GOT3 (cell line): ENCODE data around the gene OR2A1.
"Not testable (repeated sequence)": the region's sequence is repeated elsewhere in the genome, so short reads cannot be mapped to it uniquely, and the experiment has no call there.

Source experiments
- DNase-seq: peaks from one replicate; lab custom pipeline; 2025; ENCODE audit warnings: mixed read lengths; lab: John Stamatoyannopoulos, UW

OR2A1 gene

DNA sequence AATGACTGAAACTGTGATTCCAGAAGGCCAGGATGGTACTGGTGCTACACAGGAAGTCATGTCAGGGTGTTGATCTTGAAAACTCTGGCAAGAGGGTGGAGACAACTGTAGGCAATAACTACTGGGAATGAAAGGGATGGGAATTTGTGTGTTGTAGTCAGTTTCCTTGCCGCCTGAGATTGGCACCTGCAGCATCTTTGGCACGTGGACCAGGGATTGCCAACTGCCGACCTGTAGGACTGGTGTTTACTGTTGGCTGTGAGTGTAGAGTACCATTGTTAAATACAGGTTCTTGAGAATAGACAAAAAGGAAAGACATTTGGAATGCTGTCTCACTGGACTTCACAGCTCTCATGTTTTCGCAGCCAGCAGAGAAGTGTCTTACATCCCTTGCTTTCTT is 11.1 kb downstream of the OR2A1 start:
- not testable (repeated sequence) for DNase-seq

DNA sequence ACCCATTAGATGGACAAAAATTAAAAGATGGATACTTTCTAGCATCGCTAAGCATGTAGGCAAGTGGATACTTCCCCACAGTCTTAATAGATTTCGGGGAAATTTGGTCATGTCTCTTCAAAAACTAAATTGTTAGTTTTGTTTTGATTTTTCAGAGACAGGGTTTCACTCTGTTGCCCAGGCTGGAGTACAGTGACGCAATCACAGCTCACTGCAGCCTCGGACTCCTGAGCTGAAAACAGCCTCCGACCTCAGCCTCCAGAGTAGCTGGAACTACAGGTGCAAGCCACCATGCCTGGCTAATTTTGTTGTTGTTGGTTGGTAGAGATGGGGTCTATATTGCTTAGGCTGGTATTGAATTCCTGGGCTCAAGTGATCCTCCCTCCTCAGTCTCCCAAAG is 13.6 kb downstream of the OR2A1 start:
- not testable (repeated sequence) for DNase-seq

DNA sequence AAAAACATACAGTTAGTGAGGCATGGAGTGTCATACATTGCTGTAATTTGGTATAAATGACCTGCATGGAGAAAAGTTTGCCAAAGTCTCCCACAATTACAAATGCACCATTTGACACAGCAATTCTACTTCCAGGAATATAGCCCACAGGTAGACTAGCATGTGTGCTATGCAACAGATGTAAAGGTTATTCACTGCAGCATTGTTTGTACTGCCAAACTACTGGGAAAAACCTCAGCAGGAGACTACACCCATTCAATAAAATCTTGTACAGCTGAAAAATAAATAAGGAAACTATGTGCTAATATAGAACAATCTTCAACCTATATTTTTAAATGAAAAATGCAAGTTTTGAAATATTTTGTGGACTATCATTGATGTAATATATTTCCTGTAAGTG is 17.8 kb downstream of the OR2A1 start:
- DNase-seq: not testable (repeated sequence)

GRCh38 chr7:144331221-144331995 is 19.2 kb downstream of the OR2A1 start:
- not testable (repeated sequence) for DNase-seq

GRCh38 chr7:144331996-144332288 is 19.7 kb downstream of the OR2A1 start:
- DNase-seq: not testable (repeated sequence)

DNA sequence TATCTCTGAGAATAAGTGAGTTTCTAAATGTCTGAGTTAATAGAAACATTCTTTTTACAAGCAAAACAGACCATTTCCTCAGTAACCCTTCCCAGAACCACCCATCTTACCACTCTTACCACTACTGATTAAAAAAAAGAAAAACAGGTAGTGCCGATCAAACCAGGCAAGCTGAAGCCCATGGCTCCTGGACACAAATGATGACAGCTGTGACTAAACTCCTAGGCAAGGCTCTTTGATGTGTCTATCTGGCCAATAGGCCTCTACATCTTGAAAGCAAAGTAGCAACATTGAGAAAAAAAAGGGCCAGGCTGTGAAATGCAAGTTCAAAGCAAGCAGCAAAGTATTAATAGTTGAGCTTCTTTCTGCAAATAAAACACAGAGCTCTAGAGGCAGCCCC is 36.4 kb downstream of the OR2A1 start:
- DNase-seq: not testable (repeated sequence)

DNA sequence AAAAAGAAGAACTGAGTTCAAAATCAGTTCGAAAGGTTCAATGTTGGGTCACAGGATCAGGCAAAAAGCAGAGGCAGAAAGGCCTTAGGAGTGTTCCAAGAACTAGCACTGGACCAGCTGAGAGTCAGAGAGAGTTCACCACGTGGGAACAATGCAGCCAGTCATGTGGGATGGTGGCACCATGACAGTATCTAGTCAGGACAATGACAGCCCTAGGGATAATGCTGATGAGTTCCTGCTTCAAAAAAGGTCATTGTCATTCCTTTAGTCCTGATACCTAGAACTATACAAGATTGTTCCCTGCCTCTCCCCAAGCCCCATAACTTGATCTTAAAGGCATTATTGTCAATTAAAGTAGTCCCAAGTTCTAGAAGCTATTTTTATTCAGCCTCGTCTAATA is 39.4 kb downstream of the OR2A1 start:
- DNase-seq: not testable (repeated sequence)

- DNase-seq: not testable (repeated sequence)
Measured at GRCh38 chr7:144355176-144355822, 43.1 kb downstream of the OR2A1 start, which contains the start of gene ARHGEF5. Gene ARHGEF5 (plus strand): TSS chr7:144355402. CDS start chr7:144362670, 7,268 bp downstream.

DNA sequence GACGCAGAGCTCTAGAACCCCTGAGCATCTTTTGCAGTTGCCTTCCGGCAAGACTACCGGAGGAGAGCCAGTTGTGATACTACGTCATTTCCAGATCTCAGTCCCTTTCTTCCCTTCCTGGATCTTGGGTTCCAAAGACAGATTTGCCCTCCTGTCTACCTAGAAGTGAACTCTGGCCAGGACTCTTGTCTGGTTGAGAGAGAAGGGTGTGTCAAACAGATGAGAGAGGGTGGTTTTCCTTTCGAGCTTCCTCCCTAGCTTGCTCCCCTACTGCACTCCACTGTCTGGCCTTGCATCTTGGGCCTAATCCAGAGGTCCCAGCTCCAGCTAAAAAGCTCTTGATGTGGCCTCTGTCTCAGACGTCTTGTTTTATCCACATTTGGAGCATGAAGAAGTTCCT is 44.0 kb downstream of the OR2A1 start:
- not testable (repeated sequence) for DNase-seq

DNA sequence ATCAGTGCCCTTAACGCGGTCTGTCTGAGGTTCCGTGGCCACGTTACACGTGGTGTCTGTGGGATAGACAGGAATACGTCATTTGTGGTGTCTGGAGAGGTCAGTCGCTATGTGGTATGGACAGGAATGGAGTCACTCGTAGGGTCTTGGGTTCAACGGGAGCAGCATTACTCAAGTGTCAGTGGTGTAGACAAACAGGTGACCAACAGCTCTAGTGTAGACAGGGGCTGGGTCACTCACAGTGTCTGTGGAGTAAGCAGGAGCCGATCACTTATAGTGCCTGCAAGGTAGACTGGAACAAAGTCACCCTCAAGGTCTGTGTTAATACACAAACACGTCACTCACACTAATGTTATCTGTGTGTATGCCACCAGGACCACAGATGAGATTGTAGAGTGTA is 44.6 kb downstream of the OR2A1 start:
- DNase-seq: not testable (repeated sequence)

DNA sequence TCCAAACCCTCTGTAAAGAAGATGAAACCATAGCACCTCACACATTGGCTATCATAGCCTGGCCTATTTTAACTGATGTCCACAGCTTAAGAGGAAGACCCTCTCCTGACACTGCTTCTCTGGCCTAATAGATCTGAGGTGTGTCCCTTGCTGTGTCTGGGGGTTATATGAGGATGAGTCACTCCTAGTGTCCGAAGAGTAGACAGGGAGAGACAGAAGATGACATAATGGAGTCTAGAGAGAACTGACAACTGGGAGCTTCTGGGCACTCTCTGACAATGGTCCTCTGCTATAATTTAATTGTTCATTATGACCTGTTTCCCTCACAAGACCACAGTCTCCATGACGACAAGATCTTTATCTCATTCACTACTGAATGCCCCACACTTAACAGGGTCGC is 49.8 kb downstream of the OR2A1 start:
- DNase-seq: not testable (repeated sequence)

GRCh38 chr7:144365523-144365922 is 53.3 kb downstream of the OR2A1 start:
- DNase-seq: not testable (repeated sequence)

- not testable (repeated sequence) for DNase-seq
Measured at GRCh38 chr7:144367250-144367649, 55.0 kb downstream of the OR2A1 start.

- not testable (repeated sequence) for DNase-seq
Measured at GRCh38 chr7:144369221-144369620, 57.0 kb downstream of the OR2A1 start.
